ENCODE measurements around the gene HMCES. TPM values are rescaled to one million over a fixed set of nuclear protein-coding genes. Genes with fewer than 3 reads are reported as not detected.
A peak's percentile ranks its signal among the peaks of the same experiment; 100 is the strongest.

Gene HMCES
- total RNA-seq, 4 donors from 2014 or later = 2.0 to 42.9 (median 28.3) TPM

DNA sequence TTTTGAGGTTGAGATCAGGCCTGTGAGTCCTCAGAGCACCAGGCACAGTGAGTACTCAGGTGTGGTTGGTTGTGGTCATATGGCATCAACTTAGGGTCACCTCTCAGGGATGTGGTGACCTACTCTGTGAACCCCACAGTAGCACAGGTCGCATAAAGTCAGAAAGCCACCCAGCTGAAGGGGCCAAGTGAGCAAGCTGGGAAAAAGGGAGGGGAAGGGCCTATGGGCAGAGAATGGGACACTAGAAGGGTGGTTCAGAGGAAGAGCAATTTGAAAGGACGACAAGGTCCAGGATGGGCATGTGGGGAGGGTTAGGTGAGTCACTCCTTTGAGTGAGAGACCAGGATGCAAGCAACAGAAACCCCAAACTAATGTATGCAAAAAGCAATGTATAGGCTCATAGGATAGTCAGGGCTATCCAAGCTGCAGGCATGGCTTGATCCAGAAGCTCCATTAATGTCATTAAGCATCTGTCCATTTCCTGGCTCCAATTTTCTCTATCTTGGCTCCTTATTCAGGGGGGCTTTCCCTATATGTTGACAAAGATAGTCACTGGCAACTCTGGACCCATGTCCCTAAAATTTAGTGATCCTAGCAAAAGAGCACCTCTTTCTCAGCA lies 33.5 kb downstream of the HMCES start:
- Histone ChIP-seq H3K9me3 (no peaks in the 10 kb centered on the region), H3K4me1 (peaks cover 0 to 3% of the 10 kb centered on the region in 2 donors), H3K4me3 (no peak overlapping the region), H3K27ac (no peak overlapping the region), H3K36me3 (no peaks in the 10 kb centered on the region), H3K27me3 (no peaks in the 10 kb centered on the region)
- no peak for TF ChIP-seq CTCF (IDR thresholded peaks at IDR 0.05)
- TF ChIP-seq POLR2A (IDR thresholded peaks at IDR 0.05) = no peak
- no peak for DNase-seq
- intact Hi-C loops (cut with DNase I; ENCODE audit: low total_unique reads) = no loop called here

DNA sequence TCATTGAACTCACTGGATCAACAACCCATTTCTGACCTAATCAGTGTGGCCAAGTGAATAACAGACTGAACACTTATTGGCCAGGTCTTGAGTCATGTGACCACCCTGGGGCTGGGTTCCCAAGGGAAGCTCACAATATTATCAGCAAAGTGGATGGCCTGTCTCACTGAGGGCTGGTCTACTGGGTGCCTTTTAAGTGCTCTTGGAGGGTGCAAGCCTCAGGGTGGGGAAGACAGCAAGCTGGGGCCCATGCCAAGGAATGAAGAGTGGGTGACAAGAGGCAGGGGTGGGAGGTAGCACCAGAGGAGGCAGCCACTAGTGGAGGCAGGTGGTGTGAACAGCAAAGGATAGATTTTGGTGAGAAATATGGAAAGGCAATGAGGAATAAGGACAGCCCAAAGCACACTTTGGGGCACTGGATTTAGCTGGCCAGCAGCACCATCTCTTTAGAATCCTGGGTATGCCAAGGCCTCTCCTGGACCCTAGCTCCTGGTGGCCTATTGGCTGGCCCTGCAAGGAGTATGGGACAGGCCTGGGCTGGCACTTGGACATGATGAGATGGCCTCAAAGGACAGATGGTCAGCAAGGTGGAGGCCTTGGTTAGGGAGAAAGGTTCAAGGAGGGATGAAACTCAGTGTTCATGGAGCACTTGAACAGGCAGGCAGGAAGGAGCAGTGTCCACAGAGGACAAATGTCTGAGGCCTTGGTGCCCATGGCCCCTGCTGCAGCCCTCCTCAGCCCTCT lies 34.2 kb downstream of the HMCES start:
- intact Hi-C loops (cut with DNase I; ENCODE audit: low total_unique reads) = no loop called here
- Histone ChIP-seq H3K4me1 (peaks cover 0 to 4% of the 10 kb centered on the region in 2 donors), H3K27me3 (no peaks in the 10 kb centered on the region), H3K4me3 (no peak overlapping the region), H3K9me3 (no peaks in the 10 kb centered on the region), H3K36me3 (no peaks in the 10 kb centered on the region), H3K27ac (peak overlapping the region in 1 of 2 donors; percentile 93)
- no peak for TF ChIP-seq POLR2A (IDR thresholded peaks at IDR 0.05)
- TF ChIP-seq CTCF (IDR thresholded peaks at IDR 0.05) = no peak
- DNase-seq = no peak

GRCh38 chr3:129313415-129313664 lies 34.7 kb downstream of the HMCES start:
- Histone ChIP-seq H3K36me3 (no peaks in the 10 kb centered on the region), H3K27me3 (no peaks in the 10 kb centered on the region), H3K9me3 (no peaks in the 10 kb centered on the region), H3K27ac (peak overlapping the region; percentile 93 to 95), H3K4me3 (no peak overlapping the region), H3K4me1 (peaks cover 0 to 4% of the 10 kb centered on the region in 2 donors)
- TF ChIP-seq POLR2A (IDR thresholded peaks at IDR 0.05) = no peak
- TF ChIP-seq CTCF (IDR thresholded peaks at IDR 0.05) = no peak
- intact Hi-C loops (cut with DNase I; ENCODE audit: low total_unique reads) = no loop called here
- DNase-seq = no peak

GRCh38 chr3:129313665-129314385 lies 35.2 kb downstream of the HMCES start:
- peak overlapping the region; percentile 93 to 95 for H3K27ac ChIP-seq
- TF ChIP-seq POLR2A (IDR thresholded peaks at IDR 0.05) (no peak), CTCF (IDR thresholded peaks at IDR 0.05) (no peak)
- no peaks in the 10 kb centered on the region for H3K36me3 ChIP-seq
- peak overlapping the region; percentile 65 to 73 for H3K4me3 ChIP-seq
- no peaks in the 10 kb centered on the region for H3K27me3 ChIP-seq
- intact Hi-C loops (cut with DNase I; ENCODE audit: low total_unique reads) = no loop called here
- peaks cover 0 to 4% of the 10 kb centered on the region in 2 donors for H3K4me1 ChIP-seq
- peak in 1 of 2 donors; percentile 36 for DNase-seq
- H3K9me3 ChIP-seq = no peaks in the 10 kb centered on the region

Data from uterus (tissue), 4 donors.